Measurements from ENCODE around the gene CAPN2.

- no peak for TF ChIP-seq CTCF (IDR thresholded peaks at IDR 0.05)
- no peak for TF ChIP-seq POLR2A (IDR thresholded peaks at IDR 0.05)
- TF ChIP-seq EP300 (IDR thresholded peaks at IDR 0.05), result no peak
These were observed 107.6 kb downstream of the CAPN2 start for GRCh38 chr1:223819730-223820514.
